ENCODE measurements around the gene RPL13A.

RPL13A gene

DNA sequence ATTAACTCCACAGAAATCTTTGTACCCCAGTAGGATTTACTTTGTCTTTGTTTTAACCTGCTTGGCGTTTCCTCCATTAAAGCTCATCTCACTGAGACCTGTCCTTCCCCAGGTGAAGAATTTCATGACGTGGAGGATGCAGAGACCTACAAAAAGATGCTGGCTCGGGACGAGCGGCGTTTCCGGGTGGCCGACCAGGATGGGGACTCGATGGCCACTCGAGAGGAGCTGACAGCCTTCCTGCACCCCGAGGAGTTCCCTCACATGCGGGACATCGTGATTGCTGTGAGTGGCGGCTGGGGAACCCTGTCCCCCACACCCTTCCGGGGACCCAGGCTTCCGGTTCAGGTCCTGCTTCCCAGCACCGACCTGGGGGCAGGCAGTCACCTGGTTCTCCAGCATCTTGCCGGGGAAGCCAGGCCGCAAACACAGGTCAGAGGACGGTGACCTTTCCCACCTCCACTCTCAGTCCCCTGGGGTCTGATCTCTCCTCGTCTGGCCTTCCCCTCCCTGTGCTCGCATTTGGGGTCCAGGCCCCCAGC lies 49.6 kb downstream of the RPL13A start:
- no peak for TF ChIP-seq JUND (IDR thresholded peaks at IDR 0.05; ENCODE audit: low read depth)
- DNase-seq (ENCODE audit: low read depth in 1 of 2, low spot score in 1 of 2), result no peak
- in situ Hi-C loops (cut with HindIII; ENCODE audit: low pct_unique_long_range_greater_than_20kb, low sequenced_read_pairs), result no loop called here

DNA sequence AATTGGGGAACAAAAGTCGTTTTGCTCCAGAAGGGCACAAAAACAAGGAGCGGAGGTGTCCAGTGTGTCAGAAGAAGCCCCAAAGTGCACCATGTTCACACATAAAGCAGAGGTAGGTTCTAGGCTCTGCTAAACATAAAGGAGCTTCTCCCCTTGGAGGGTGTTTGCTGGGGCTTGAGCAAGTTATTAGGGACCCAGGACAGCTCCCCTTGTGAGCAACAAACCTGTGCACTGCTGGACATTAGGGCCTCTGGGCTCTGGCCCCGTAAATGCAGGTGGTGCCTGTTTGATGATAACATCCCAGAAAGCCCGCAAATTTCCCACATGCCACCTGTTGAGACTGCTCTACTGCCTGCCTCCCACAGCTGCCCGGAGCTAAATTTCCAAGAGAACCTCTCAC lies 51.2 kb downstream of the RPL13A start:
- DNase-seq (ENCODE audit: low read depth in 1 of 2, low spot score in 1 of 2), result no peak
- in situ Hi-C loops (cut with HindIII; ENCODE audit: low pct_unique_long_range_greater_than_20kb, low sequenced_read_pairs), result no loop called here
- TF ChIP-seq JUND (IDR thresholded peaks at IDR 0.05; ENCODE audit: low read depth), result no peak

DNA sequence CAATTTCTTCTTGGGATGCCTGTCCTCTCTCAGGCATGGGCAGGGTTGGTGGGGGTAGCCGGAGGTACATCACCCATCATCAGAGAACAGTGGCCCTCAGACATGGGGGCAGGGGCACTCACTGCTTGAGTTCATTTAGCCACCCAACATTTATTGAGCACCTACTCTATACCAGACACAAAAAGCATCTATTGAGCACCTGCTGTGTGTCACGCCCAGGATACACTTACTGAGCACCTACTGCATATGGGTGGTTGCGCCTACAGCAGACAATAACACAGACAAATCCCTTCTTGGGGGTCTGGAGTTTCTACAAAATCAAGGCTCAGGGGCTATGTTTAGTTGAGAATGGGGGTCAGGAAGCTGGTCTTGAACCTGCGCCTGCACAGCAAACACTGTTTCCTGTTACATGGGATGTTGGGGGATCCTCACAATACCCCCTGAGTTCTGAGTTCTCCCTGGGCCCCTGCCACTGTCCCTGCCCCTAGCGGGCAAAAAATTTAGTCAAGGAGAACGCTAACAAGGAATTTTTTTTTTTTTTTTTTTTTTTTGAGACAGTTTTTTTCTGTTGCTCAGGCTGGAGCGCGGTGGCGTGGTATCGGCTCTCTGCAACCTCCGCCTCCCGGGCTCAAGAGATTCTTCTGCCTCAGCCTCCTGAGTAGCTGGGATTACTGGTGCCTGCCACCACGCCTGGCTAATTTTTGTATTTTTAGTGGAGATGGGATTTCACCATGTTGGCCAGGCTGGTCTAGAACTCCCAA lies 52.0 kb downstream of the RPL13A start:
- in situ Hi-C loops (cut with HindIII; ENCODE audit: low pct_unique_long_range_greater_than_20kb, low sequenced_read_pairs), result no loop called here

More for the DNA sequence above, 52.0 kb downstream of the RPL13A start:
- no peak for TF ChIP-seq JUND (IDR thresholded peaks at IDR 0.05; ENCODE audit: low read depth)
- DNase-seq (ENCODE audit: low read depth in 1 of 2, low spot score in 1 of 2), result no peak
